Mucosa of stomach (tissue), 1 donor: ENCODE results near the gene FAM9A.

ENCODE experiments used
- H3K27me3 ChIP-seq: one replicate; pipeline ENCODE4 v1.7.0; 2013; ENCODE audit warnings: mild to moderate bottlenecking, low read length; ENCODE audit not compliant: control insufficient read depth, insufficient read depth
- H3K36me3 ChIP-seq: one replicate; pipeline ENCODE4 v1.7.0; 2013; ENCODE audit warnings: low read length; ENCODE audit not compliant: control insufficient read depth, insufficient read depth
- H3K4me1 ChIP-seq: one replicate; pipeline ENCODE4 v1.7.0; 2013; ENCODE audit warnings: mild to moderate bottlenecking, low read length; ENCODE audit not compliant: control insufficient read depth, insufficient read depth
- H3K4me3 ChIP-seq: one replicate; pipeline ENCODE4 v1.7.0; 2013; ENCODE audit warnings: low read length
- H3K9ac ChIP-seq: one replicate; pipeline ENCODE4 v1.7.0; 2013; ENCODE audit warnings: mild to moderate bottlenecking, low read length, moderate library complexity
- H3K9me3 ChIP-seq: one replicate; pipeline ENCODE4 v1.7.0; 2013; ENCODE audit warnings: mild to moderate bottlenecking, low read length, moderate library complexity; ENCODE audit not compliant: control insufficient read depth
- donor health status: Pancreatic carcinoma.

The FAM9A gene

DNA sequence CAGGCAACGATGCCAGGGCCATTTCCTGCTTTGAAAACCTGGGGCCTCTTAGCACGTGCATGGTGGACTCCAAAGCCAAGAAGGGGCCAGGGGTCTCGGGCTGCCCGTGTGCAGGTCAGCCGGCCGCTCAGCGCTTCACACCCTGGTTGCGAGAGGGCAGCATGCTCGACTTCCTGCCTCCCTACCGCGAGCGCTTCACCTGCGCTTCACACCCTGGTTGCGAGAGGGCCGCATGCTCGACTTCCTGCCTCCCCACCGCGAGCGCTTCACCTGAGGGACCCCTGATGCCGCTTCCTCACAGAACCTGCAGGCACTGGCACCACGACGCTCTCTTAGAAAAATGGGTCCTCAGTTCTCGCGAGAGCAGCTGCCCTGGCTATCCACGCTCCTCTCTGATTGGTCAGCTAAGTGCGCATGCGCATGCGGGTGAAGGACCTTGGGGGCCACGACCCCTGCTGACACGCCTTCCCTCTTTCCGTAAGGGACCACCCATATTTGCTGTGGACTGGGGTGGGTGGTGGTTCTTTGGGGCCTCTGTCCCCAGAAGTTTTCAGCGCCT is at the start of gene FAM9A:
TSS of gene FAM9A (minus strand) at position 343 of the 559 bp plus-strand sequence. CDS start 1,212 bp downstream, outside the sequence.
- no peaks in the 10 kb centered on the region for H3K9me3 ChIP-seq
- no peaks in the 10 kb centered on the region for H3K4me1 ChIP-seq
- H3K4me3 ChIP-seq = no peak within 1 kb of the TSS
- no peak within 1 kb of the TSS for H3K9ac ChIP-seq
- H3K27me3 ChIP-seq = no peaks in the 10 kb centered on the region
- no peaks in the 10 kb centered on the region for H3K36me3 ChIP-seq

DNA sequence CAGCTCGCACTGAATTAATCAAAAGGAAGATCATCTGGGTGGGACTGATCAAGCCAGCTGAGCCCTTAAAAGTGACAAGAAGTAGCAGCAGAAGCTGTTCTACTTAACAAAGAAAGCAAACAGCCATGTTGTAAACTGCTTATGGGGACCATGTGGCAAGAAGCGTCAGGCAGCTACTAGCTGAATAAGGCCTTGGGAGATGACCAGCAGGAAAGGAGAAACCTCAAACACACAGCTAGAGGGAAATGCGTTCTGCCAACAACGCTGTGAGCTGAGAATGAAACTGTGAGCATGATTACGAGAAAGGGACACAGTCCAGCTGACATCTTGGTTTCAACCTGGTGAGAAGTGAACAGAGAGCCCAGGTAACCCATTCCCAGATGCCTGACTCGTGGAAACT is 49.3 kb upstream of the FAM9A start:
- no peaks in the 10 kb centered on the region for H3K27me3 ChIP-seq
- H3K36me3 ChIP-seq = no peaks in the 10 kb centered on the region
- no peak overlapping the region for H3K4me3 ChIP-seq
- no peak overlapping the region for H3K9ac ChIP-seq
- H3K4me1 ChIP-seq = peaks cover 16% of the 10 kb centered on the region
- no peaks in the 10 kb centered on the region for H3K9me3 ChIP-seq

DNA sequence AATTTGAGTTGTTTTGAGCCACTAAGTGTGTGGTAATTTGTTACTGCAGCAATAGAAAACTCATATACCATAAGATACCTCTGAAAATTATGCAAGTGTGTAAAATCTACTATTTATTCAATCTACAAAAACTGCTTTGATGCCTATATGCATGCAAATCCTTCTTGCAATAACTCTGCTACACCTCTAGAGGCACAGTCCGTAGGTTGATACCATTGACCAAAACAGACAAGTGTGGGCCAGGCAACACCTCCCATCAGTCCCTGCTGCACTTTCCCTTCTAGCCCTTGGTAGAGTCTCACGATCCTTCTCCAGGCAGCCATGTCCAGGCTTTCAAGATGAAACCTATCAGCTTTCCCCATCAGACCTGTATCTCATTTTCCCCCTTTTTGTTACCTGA is 48.8 kb upstream of the FAM9A start:
- Histone ChIP-seq H3K27me3 (no peaks in the 10 kb centered on the region), H3K9me3 (no peaks in the 10 kb centered on the region), H3K4me3 (no peak overlapping the region), H3K9ac (no peak overlapping the region), H3K4me1 (peaks cover 16% of the 10 kb centered on the region), H3K36me3 (no peaks in the 10 kb centered on the region)

DNA sequence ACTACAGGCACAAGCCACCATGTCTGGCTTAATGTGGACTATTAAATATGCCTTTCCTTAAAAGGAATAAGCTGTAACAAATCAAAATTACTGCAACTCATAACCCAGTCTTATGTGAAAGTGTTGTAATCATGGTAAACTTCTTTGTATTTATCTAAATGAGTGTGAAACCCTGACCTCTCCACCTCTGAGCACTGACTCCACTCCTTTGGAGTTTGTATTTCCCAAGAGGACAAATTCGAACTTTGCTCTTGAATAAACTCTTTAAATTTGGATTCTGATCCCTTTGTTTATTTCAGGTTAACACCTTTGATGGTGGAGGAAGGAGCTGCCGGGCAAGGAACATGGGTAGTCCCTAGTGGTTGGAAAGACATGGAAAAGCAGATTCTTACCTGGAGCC is 48.3 kb upstream of the FAM9A start:
- H3K27me3 ChIP-seq = no peaks in the 10 kb centered on the region
- peaks cover 16% of the 10 kb centered on the region for H3K4me1 ChIP-seq
- no peak overlapping the region for H3K9ac ChIP-seq
- no peak overlapping the region for H3K4me3 ChIP-seq
- H3K36me3 ChIP-seq = no peaks in the 10 kb centered on the region
- H3K9me3 ChIP-seq = no peaks in the 10 kb centered on the region

DNA sequence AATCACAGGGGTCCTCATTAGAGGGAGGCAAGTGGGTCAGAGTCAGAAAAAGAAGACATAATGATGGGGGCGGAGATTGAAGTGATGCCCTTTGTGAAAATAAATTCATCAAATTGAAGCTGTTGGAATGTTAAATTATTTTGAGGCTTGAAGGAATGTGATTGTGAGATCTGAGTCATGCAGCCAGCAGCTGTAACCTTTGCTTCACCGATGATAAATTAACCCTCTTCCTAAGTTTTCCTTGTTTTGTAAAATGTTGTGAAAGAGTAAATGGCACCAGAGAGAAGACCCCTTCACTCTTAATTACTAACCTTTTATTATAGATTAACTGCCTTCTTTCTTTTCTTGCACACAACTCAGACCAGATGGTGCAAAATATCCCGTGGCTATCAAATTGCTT is 47.7 kb upstream of the FAM9A start:
- Histone ChIP-seq H3K9me3 (no peaks in the 10 kb centered on the region), H3K27me3 (no peaks in the 10 kb centered on the region), H3K4me1 (peaks cover 16% of the 10 kb centered on the region), H3K9ac (no peak overlapping the region), H3K4me3 (no peak overlapping the region), H3K36me3 (no peaks in the 10 kb centered on the region)

DNA sequence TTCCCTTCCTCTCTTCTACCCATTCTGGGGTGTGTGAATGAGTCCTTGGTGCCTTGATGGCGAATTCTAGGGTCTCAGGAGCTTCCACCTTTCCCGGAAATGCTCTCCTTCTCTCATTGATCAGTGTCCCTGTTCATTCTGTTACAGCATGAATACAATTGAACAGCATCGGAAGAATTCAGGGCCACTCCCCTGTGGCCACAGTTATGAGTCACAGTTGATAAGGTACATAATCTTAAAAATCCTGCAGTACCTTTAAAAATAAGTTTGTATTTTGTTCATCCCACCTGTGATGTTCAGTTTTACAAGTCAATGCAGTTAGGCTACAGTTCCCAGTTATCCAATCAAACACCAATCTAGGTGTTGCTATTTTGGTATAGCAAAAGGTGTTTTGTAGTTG is 47.3 kb upstream of the FAM9A start:
- Histone ChIP-seq H3K4me3 (no peak overlapping the region), H3K9me3 (no peaks in the 10 kb centered on the region), H3K36me3 (no peaks in the 10 kb centered on the region), H3K9ac (no peak overlapping the region), H3K27me3 (no peaks in the 10 kb centered on the region), H3K4me1 (peaks cover 16% of the 10 kb centered on the region)

DNA sequence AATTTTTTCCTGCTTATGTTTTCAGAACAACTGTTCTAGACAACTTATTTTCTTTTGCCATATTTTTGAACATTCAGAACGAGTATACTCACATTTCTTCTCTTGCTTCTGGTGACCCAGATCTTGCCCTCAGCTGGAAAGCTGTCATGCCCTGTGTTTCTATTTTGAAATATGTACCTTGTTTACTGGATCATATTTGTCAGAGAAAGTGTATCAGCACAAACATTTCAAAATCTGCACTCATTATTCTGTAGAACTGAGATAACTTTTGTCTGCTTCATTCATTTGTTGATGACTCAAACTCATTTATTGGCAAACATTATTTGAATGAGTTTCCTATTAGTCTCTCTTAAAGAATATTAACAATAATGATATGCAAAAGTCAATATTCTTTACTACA is 46.2 kb upstream of the FAM9A start:
- Histone ChIP-seq H3K27me3 (no peaks in the 10 kb centered on the region), H3K4me1 (peaks cover 16% of the 10 kb centered on the region), H3K36me3 (no peaks in the 10 kb centered on the region), H3K9ac (no peak overlapping the region), H3K4me3 (no peak overlapping the region), H3K9me3 (no peaks in the 10 kb centered on the region)

DNA sequence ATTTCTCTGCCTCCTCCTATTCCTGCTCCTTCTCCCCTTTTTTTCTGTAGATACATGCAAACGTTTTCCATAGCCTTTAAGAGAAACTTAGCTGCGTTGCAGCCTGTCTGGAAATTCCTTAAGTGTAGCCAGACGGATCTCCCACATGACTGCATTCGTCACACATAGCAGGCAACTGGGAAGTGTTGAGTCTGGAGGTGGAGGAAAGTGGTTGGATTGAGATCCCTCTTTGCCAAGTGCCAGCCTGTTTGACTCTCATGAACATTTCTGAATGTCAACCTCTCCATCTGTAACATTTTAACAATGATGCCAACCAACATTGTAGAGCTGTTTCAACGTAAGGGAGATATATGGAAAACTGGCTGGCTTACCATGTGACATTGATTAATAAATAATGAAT is 45.1 kb upstream of the FAM9A start:
- no peaks in the 10 kb centered on the region for H3K36me3 ChIP-seq

DNA sequence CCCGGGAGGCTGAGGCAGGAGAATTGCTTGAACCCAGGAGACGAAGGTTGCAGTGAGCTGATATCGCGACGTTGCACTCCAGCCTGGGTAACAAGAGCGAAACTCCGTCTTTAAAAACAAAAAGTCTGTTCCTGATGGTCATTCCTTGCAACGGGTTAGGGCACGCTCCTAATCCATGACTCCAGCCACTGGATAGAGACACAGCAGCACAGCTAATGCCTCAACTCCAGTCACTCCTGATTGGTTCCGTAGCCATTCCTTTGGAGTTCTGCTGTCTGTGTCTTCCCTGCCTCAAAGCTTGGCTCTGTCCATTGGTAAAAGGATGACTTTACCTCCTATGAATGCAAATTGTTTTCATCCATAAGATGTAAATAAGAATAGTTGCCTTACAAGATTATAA is 44.3 kb upstream of the FAM9A start:
- no peaks in the 10 kb centered on the region for H3K27me3 ChIP-seq
- no peak overlapping the region for H3K4me3 ChIP-seq
- no peaks in the 10 kb centered on the region for H3K9me3 ChIP-seq
- H3K4me1 ChIP-seq = peaks cover 10% of the 10 kb centered on the region
- H3K9ac ChIP-seq = no peak overlapping the region
- H3K36me3 ChIP-seq = no peaks in the 10 kb centered on the region

More for the DNA sequence above, 45.1 kb upstream of the FAM9A start:
- no peaks in the 10 kb centered on the region for H3K9me3 ChIP-seq
- H3K4me1 ChIP-seq = peaks cover 16% of the 10 kb centered on the region
- H3K9ac ChIP-seq = no peak overlapping the region
- H3K27me3 ChIP-seq = no peaks in the 10 kb centered on the region
- H3K4me3 ChIP-seq = no peak overlapping the region

DNA sequence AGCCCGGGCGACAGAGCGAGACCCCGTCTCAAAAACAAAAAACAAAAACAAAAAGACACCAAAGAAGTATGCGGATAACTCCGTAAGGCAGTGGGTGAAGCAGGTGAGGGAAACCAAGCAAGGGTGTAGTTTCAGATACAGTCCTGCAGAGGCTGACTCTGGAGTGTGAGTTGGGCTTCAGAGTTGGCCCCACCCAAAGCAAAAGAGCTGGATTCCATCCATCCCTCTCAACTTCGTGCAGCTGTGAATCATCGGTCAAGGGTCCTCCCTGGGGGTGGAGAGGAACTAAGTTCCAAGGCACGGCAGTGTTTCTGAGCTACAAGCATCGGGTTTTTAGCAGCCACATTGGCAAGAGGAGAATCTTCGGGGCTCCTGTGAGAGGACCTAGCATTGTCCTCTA is 43.9 kb upstream of the FAM9A start:
- Histone ChIP-seq H3K9ac (no peak overlapping the region), H3K36me3 (no peaks in the 10 kb centered on the region), H3K4me3 (no peak overlapping the region), H3K4me1 (peaks cover 6% of the 10 kb centered on the region), H3K27me3 (no peaks in the 10 kb centered on the region), H3K9me3 (no peaks in the 10 kb centered on the region)

DNA sequence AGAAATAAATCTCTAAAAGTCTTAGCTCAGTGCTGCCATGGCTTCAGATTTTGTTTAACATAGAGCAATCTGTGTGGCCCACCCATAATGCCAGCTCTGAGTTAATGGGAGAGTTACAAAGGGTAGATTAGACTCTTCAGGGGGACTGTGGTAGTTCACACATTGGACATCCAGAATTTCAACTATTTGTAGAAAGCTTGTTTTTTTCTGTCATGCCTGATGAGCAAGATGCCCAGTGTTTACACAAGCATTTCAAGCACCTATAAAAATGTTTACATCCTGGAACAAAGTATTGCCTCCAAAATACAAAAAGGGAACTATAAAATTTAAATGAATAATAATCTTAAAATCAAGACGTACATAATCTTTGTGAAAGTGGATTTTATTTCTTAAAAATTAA is 43.0 kb upstream of the FAM9A start:
- no peaks in the 10 kb centered on the region for H3K9me3 ChIP-seq
- H3K36me3 ChIP-seq = no peaks in the 10 kb centered on the region
- H3K4me1 ChIP-seq = peaks cover 3% of the 10 kb centered on the region
- no peak overlapping the region for H3K4me3 ChIP-seq
- no peaks in the 10 kb centered on the region for H3K27me3 ChIP-seq
- no peak overlapping the region for H3K9ac ChIP-seq

DNA sequence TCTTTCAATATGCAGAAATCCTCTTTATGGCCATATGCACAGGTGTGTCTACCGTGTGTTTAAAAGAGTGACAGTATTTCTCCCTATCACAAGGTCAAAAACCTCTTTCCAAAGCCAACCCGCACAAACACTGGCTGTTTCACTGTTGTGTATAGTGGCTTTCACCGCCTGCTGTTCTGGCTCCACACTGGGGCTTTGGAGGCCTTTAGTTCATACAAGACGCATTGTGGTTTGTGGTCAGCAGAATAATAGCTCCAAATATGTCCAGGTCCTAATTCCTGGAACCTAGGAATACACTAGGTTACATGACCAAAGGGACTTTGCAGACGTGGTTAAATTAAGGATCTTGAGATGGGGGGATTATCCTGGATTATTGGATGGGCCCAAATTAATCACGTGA is 40.7 kb upstream of the FAM9A start:
- Histone ChIP-seq H3K4me3 (no peak overlapping the region), H3K9me3 (no peaks in the 10 kb centered on the region), H3K4me1 (no peaks in the 10 kb centered on the region), H3K27me3 (no peaks in the 10 kb centered on the region), H3K36me3 (no peaks in the 10 kb centered on the region), H3K9ac (no peak overlapping the region)

DNA sequence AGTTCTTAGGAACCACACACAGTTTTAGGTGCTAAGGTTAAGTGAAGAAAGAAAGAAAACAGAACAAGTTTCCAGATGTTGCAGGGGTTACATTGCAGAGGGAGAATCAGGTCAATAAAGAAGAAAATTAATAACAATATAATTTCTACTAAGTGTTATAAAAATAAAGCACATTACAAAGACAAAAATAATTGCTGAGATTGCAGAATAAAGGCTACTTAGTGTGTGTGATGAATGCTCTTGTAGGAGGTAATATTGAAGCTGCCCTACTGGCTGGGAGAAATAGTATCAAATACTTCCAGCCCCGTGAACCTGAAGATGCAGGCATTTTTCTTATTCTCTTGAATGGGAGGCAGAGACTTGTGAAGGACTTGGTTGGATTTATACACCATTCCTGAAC is 33.2 kb upstream of the FAM9A start:
- Histone ChIP-seq H3K9ac (no peak overlapping the region), H3K27me3 (no peaks in the 10 kb centered on the region), H3K9me3 (no peaks in the 10 kb centered on the region), H3K36me3 (no peaks in the 10 kb centered on the region), H3K4me1 (no peaks in the 10 kb centered on the region), H3K4me3 (no peak overlapping the region)
